Upper lobe of left lung (tissue), 6 donors: Measurements from ENCODE around the gene HAUS2. TPM values are rescaled to one million over a fixed set of nuclear protein-coding genes. Genes with fewer than 3 reads are reported as not detected.
"Not testable (repeated sequence)": the region's sequence is repeated elsewhere in the genome, so short reads cannot be mapped to it uniquely, and the experiment has no call there.

Experiments
- ATAC-seq, 2 donors: fragments of 200-7000 bp; cut with Tn5 transposase; one replicate each; pipeline ENCODE4 v1.9.1; 2022; ENCODE audit warnings: mild to moderate bottlenecking in 2 of 2, moderate library complexity in 2 of 2; ENCODE audit not compliant: low FRiP score in 2 of 2
- DNase-seq, 2 donors: peaks; one replicate each; pipeline ENCODE4 v3.0.0-alpha.2; 2019 to 2020
- H3K27ac ChIP-seq, 4 donors: fragments of 200-600 bp; sonication (generic); one replicate each; pipeline ENCODE4 v1.5.1; 2016 to 2019
- H3K27me3 ChIP-seq, 4 donors: fragments of 200-600 bp; sonication (generic); one replicate each; pipeline ENCODE4 v1.5.1; 2017 to 2019
- H3K36me3 ChIP-seq, 4 donors: fragments of 200-600 bp; sonication (generic); one replicate each; pipeline ENCODE4 v1.5.1; 2016 to 2019
- H3K4me1 ChIP-seq, 4 donors: fragments of 200-600 bp; sonication (generic); one replicate each; pipeline ENCODE4 v1.5.1; 2018 to 2019
- H3K4me3 ChIP-seq, 4 donors: fragments of 200-600 bp; sonication (generic); one replicate each; pipeline ENCODE4 v1.5.1; 2017 to 2019; ENCODE audit warnings: mild to moderate bottlenecking in 2 of 4, moderate library complexity in 1 of 4
- H3K9me3 ChIP-seq, 4 donors: fragments of 200-600 bp; sonication (generic); one replicate each; pipeline ENCODE4 v1.5.1; 2018 to 2019
- EP300 ChIP-seq, 4 donors: sonication (generic); formaldehyde crosslinking; IDR thresholded peaks; one replicate each; pipeline ENCODE4 v1.5.1; 2017; ENCODE audit warnings: antibody characterized with exemption in 4 of 4, control low read depth in 2 of 4
- POLR2A ChIP-seq, 4 donors: fragments of 450-650 bp; IDR thresholded peaks; one replicate each; pipeline ENCODE4 v1.5.1; 2016 to 2017; ENCODE audit warnings: antibody characterized with exemption in 4 of 4, mild to moderate bottlenecking in 2 of 4
- POLR2AphosphoS5 ChIP-seq, 2 donors: sonication (generic); formaldehyde crosslinking; IDR thresholded peaks; one replicate each; pipeline ENCODE4 v1.5.1; 2017; ENCODE audit warnings: antibody characterized with exemption in 2 of 2
- WGBS, 2 donors: methylation state at CpG; one replicate each; pipeline ENCODE4 v1.1.5; 2017 to 2018; 5-methylcytosine and 5-hydroxymethylcytosine counted together
- total RNA-seq, 6 donors: library from RNA; depleted of rRNA in 4 of 6; stranded (reverse); fragments of >200 nt in 4 of 6; gene quantifications; one replicate each; pipeline versions ENCODE4 v1.1.0 to v1.2.1, GENCODE V29; 2016 to 2021
- TF ChIP-seq, protein P1 (sequence below), 6 experiments: fragments of 450-650 bp in 4 of 6; fragments of 200-600 bp in 2 of 6; sonication (generic) in 2 of 6; IDR thresholded peaks; one replicate each; pipeline ENCODE4 v1.5.1; 2016 to 2019; ENCODE audit warnings: antibody characterized with exemption in 6 of 6
- donor health status: DM: no; HTN: no; CAD: no; lungs with moderate emphysema.
- donor health status: DM: no; HTN: yes; CAD: no; lungs with severe emphysema.

HAUS2 gene
- total RNA-seq, 6 donors from 2014 or later, result 10.2 to 31.9 (median 20.5) TPM

- Histone ChIP-seq H3K4me1 (peaks cover 24 to 46% (median 33%) of the 10 kb centered on the region in 4 donors), H3K4me3 (peak overlapping the region; percentile 69 to 99 (median 92)), H3K27ac (peak overlapping the region; percentile 90 to 98 (median 96)), H3K36me3 (peaks cover 4 to 28% (median 16%) of the 10 kb centered on the region in 4 donors), H3K9me3 (no peaks in the 10 kb centered on the region), H3K27me3 (no peaks in the 10 kb centered on the region)
- peak; percentile 22 to 48 for ATAC-seq
- TF ChIP-seq POLR2A (IDR thresholded peaks at IDR 0.05), result no peak
- WGBS, 2 donors, result 3 to 4% methylated on average over 9 of the region's 9 CpGs
- no peak for DNase-seq
These were observed 755 bp upstream of the HAUS2 start for GRCh38 chr15:42547918-42548248.

DNA sequence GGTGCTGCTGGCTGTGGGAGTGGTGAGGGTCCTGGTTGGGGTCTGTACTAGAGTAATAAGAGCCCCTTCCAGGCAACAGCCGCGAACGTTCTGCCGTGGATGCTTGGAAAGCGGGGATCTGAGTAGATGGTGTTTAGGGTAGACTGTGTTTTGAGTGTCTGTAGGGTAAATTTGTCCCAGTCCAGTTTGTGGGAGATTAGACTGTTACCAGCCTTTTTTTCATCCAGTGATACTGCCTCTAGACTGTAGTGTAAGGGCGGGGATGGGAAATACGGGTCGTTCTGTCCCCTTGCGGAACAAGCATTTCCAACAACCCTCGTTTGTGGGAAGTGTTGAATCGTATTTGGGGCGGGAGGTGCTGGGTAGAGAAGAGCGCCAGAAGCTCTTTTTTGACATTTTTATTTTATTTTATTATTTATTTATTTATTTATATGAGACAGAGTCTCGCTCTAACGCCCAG is 424 bp downstream of the HAUS2 start:
- ATAC-seq (peak; percentile 50 to 70), DNase-seq (peak in 1 of 2 donors; percentile 23)
- Histone ChIP-seq H3K4me1 (peaks cover 26 to 46% (median 33%) of the 10 kb centered on the region in 4 donors), H3K4me3 (peak overlapping the region; percentile 69 to 99 (median 92)), H3K27ac (peak overlapping the region; percentile 90 to 98 (median 96)), H3K27me3 (no peaks in the 10 kb centered on the region), H3K36me3 (peaks cover 3 to 16% (median 5%) of the 10 kb centered on the region in 4 donors), H3K9me3 (no peaks in the 10 kb centered on the region)
- TF ChIP-seq EP300 (IDR thresholded peaks at IDR 0.05), result no peak
- TF ChIP-seq POLR2A (IDR thresholded peaks at IDR 0.05), result no peak
- TF ChIP-seq POLR2AphosphoS5 (IDR thresholded peaks at IDR 0.05), result no peak
- TF ChIP-seq, protein P1, sequence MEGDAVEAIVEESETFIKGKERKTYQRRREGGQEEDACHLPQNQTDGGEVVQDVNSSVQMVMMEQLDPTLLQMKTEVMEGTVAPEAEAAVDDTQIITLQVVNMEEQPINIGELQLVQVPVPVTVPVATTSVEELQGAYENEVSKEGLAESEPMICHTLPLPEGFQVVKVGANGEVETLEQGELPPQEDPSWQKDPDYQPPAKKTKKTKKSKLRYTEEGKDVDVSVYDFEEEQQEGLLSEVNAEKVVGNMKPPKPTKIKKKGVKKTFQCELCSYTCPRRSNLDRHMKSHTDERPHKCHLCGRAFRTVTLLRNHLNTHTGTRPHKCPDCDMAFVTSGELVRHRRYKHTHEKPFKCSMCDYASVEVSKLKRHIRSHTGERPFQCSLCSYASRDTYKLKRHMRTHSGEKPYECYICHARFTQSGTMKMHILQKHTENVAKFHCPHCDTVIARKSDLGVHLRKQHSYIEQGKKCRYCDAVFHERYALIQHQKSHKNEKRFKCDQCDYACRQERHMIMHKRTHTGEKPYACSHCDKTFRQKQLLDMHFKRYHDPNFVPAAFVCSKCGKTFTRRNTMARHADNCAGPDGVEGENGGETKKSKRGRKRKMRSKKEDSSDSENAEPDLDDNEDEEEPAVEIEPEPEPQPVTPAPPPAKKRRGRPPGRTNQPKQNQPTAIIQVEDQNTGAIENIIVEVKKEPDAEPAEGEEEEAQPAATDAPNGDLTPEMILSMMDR (IDR thresholded peaks at IDR 0.05), result no peak
- WGBS, 2 donors, result 1% methylated on average over 10 to 15 of the region's 15 CpGs

DNA sequence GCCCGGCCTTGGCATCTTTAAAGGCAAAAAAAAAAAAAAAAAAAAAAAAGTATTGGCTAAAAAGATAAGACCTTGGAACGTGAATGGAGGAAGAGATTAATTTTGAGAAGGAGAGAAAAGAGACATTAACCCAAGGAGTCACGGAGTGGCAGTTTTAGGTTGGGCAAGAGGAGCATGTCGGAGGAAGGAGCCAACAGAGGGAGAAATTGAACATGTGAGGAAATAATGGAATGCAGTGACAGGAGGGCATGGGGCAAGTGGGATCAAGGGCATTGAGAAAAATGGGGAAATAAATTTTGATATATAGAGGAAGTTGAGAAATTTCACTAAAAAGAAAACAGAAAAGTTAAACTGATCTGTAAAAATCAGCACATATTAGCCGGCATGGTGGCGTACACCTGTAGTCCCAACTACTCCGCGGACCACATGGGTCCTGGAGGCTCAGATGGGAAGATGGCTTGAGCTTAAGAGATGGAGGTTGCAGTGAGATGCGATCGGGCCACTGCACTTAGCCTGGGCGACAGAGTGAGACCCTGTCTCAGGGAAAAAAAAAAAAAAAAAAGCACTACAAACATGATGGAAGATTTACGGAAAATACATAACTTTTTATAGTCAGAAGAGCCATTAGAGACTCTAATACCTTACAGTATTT is 1.2 kb downstream of the HAUS2 start:
- H3K36me3 ChIP-seq, result peaks cover 0 to 8% (median 0%) of the 10 kb centered on the region in 4 donors
- 62 to 65% methylated on average over 12 of the region's 12 CpGs for WGBS, 2 donors
- no peak for TF ChIP-seq EP300 (IDR thresholded peaks at IDR 0.05)
- no peak for TF ChIP-seq POLR2AphosphoS5 (IDR thresholded peaks at IDR 0.05)
- TF ChIP-seq POLR2A (IDR thresholded peaks at IDR 0.05), result no peak
- TF ChIP-seq, protein P1 (IDR thresholded peaks at IDR 0.05), result no peak
- H3K27me3 ChIP-seq, result no peaks in the 10 kb centered on the region
- no peak for ATAC-seq
- peak overlapping the region in 3 of 4 donors; percentile 10 to 98 (median 98) for H3K27ac ChIP-seq
- peaks cover 26 to 45% (median 32%) of the 10 kb centered on the region in 4 donors for H3K4me1 ChIP-seq
- no peaks in the 10 kb centered on the region for H3K9me3 ChIP-seq
- H3K4me3 ChIP-seq, result peak overlapping the region in 3 of 4 donors; percentile 69 to 99 (median 94)
- DNase-seq, result no peak

GRCh38 chr15:42553554-42553953 is 4.9 kb downstream of the HAUS2 start:
- DNase-seq (no peak), ATAC-seq (no peak)
- Histone ChIP-seq H3K27ac (no peak overlapping the region), H3K27me3 (no peaks in the 10 kb centered on the region), H3K9me3 (no peaks in the 10 kb centered on the region), H3K4me1 (peaks cover 8 to 14% (median 11%) of the 10 kb centered on the region in 4 donors), H3K36me3 (peaks cover 0 to 7% (median 3%) of the 10 kb centered on the region in 4 donors), H3K4me3 (no peak overlapping the region)
- 88 to 97% methylated on average over 1 of the region's 1 CpG for WGBS, 2 donors
- TF ChIP-seq, protein P1 (IDR thresholded peaks at IDR 0.05), result no peak
- TF ChIP-seq POLR2A (IDR thresholded peaks at IDR 0.05) (no peak), POLR2AphosphoS5 (IDR thresholded peaks at IDR 0.05) (no peak), EP300 (IDR thresholded peaks at IDR 0.05) (no peak)

- not testable (repeated sequence) for H3K27ac ChIP-seq, H3K4me1 ChIP-seq, H3K9me3 ChIP-seq, DNase-seq, H3K4me3 ChIP-seq, H3K27me3 ChIP-seq
- ATAC-seq, result peak in 1 of 2 donors; percentile 31
- H3K36me3 ChIP-seq, result peaks cover 4 to 39% (median 20%) of the 10 kb centered on the region in 4 donors
- WGBS, 2 donors, result 97 to 98% methylated on average over 10 to 12 of the region's 12 CpGs
These were observed 8.0 kb downstream of the HAUS2 start for GRCh38 chr15:42556550-42557207.
